RPMI8226 (cell line): ENCODE results near the gene CHEK2.
"Not testable (repeated sequence)": the region's sequence is repeated elsewhere in the genome, so short reads cannot be mapped to it uniquely, and the experiment has no call there.

ENCODE experiments used
- DNase-seq: peaks from one replicate; pipeline ENCODE4 v3.0.0-alpha.2; 2015

The CHEK2 gene

DNA sequence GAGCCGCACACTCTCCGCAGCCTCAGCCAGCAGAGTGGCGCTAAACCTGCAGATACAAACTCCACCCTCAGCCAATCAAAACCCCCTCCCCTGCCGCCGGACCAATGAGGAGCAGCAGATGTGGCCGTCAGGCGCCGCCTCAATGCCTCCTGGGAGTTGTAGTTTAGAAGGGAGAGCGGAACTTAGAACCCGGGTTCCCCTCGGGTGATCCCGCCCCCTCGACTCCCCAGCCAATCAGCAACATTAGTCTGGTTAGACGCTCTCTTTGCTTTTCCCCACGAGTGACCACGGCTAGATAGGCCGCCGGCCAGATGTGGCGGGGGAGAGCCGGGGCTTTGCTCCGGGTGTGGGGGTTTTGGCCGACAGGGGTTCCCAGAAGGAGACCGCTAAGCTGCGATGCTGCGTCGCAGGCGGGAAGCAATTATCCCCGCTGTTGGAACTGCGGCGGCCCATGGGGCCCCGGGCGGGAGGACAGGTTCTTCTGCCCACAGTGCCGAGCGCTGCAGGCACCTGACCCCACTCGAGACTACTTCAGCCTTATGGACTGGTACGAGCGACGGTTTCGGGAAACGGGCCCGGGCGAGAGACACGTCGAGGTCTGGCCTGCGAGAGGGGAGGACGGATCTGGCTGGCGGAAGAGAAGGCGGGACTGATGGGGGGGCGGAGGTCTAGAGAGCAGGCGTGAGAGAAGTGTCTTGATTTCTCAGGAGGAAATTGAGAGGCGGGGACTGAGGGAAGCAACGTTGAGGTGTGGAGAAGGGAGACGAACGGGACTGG lies at the start of gene CHEK2, which contains the start of gene HSCB:
TSS of gene CHEK2 (minus strand) at position 36 of the 777 bp plus-strand sequence. CDS start 7,099 bp downstream, outside the sequence.
TSS of gene HSCB (plus strand) at position 255 of the 777 bp plus-strand sequence. CDS start at position 312, 57 bp downstream.
- DNase-seq, result peak; percentile 98

- DNase-seq, result no peak
Measured at GRCh38 chr22:28791124-28791523, 49.5 kb upstream of the CHEK2 start.

DNA sequence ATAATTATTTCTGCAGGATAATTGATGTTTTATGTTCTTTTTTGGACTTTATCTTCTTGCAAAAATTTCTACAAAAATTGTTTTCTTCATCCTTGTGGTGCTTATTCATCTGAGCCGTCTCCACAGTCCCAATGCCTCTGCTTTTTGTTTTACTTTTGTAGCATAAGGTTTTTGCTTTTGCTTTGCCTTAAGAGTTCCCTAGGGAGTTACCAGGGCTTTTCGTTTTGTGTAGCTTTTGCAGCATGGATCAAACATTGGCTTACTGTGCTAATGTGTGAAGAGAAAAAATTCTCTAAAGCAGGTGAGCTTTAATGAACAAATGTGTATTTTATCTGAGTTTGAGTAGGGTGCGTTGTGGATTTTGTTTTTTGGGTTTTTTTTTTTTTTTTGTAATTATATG lies 47.0 kb upstream of the CHEK2 start:
- no peak for DNase-seq

- no peak for DNase-seq
Measured at GRCh38 chr22:28783786-28784671, 42.4 kb upstream of the CHEK2 start.

DNA sequence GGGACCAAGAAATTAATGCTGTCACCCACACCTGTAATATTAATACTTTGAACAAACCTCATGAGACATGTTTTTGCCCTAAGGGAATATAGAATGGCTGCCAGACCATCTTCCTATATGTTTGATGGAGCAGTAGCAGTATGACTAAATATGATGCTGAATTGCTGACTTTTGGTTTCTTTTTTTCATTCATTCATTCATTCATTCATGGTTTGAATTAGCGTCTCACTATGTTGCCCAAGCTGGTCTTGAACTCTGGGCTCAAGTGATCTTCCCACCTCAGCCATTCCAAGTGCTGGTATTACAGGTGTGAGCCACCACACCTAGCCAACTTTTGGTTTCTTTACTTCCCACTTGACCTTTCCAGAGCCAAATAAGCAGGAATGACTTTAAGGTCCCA lies 38.7 kb upstream of the CHEK2 start:
- no peak for DNase-seq

DNA sequence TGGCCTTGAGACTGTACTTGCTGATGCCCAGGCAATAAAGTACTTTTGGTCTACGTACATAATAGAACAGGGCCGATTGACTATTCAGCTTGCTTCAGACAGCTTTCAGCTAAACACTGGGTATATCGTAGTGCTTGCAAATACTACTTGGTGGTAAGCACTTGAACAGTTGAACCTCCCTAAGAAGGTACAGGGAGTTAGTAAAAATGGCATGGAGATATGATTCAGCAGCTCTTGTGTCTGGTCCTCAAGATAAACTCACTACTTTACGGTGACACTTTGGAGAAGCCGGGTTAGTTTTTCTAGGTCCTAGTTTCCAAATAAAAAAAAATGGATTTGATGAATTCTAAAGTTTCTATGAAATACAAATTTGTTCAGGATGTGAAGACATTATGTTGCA lies 38.2 kb upstream of the CHEK2 start:
- DNase-seq, result no peak

- no peak for DNase-seq
Measured at GRCh38 chr22:28774378-28774777, 32.8 kb upstream of the CHEK2 start.

DNA sequence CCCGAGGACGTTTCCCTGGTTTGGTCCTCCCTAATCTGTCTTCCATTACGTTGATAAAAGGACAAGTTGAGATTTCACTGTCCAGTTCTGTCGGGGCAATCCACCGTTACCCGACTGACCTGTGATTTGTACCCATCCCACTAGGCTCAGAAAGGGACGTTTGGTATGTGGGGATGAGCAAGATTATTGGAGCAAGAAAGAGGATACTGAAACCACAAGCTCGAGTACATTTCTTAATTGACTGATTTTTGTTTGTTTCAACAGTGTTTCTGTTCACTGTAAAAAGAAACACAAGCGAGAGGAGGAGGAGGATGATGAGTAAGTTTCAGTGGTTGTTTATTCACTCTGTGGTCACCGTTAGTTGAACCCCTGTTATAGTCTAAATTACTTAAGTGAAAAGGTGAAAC lies 31.8 kb upstream of the CHEK2 start:
- DNase-seq, result peak; percentile 14

DNA sequence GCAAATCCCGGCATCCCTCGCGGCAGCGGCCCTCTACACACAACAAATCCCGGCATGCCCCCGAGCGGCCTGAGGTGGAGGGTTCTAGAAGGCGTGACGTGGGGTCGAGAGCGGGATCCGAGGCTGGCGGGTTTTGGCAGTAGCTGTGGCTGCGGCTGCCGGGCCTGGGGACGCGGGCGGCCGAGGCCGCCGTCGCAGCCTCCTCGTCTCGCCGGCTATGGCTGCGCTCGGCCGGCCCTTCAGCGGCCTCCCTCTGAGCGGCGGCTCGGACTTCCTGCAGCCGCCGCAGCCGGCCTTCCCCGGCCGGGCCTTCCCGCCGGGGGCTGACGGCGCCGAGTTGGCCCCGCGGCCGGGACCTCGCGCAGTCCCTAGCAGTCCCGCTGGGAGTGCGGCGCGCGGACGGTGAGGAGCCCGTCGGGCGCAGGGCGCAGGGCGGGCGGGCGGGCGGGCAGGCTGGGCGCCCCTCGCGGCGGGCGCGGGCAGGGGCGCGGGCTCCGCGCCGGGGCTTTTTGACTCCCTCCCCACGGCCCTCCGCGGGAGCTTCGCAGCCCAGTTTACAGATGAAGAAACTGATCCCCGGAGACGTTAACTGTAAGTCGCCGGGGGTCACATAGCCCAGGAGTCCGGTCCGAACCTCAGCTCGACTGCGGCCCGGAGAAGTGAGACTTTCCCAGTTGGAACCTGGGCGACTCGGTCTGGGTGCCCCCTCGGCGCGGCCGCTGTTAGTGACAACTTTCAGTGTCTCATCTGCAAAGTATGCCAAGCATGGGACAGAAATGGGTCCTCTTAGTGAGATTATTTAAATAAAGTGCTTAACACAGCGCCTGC lies 31.2 kb upstream of the CHEK2 start, which contains the start of gene CCDC117:
TSS of gene CCDC117 (plus strand) at position 63 of the 828 bp plus-strand sequence. CDS start at position 218, 155 bp downstream.
- DNase-seq, result peak; percentile 96

- DNase-seq, result peak; percentile 47
Measured at GRCh38 chr22:28771195-28771791, 29.7 kb upstream of the CHEK2 start.

DNA sequence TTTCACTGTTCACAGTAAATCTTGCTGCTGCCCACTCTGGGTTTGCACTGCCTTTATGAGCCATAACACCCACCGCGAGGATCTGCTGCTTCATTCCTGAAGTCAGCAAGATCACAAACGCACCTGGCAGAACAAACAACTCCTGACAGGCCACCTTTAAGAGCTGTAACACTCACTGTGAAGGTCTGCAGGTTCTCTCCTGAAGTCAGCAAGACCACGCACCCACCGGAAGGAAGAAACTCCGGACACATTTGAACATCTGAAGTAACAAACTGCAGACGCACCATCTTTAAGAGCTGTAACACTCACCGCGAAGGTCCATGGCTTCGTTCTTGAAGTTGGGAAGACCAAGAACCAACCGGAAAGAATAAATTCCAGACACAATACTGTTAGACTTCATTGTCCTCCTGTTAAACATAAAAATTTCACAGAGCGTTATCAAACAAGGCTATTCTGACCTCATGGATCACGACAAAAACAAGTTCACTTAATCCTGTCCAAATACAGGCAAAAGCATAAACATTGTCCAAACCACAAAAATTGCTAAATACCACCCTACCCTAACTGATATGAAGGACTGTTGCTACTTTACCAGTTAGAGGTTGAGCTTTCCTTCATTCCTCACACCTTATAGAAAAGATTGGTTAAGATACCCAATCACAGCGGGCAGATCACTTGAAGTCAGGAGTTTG lies 27.9 kb upstream of the CHEK2 start:
- DNase-seq, result no peak

- no peak for DNase-seq
Measured at GRCh38 chr22:28768701-28769393, 27.2 kb upstream of the CHEK2 start.

DNA sequence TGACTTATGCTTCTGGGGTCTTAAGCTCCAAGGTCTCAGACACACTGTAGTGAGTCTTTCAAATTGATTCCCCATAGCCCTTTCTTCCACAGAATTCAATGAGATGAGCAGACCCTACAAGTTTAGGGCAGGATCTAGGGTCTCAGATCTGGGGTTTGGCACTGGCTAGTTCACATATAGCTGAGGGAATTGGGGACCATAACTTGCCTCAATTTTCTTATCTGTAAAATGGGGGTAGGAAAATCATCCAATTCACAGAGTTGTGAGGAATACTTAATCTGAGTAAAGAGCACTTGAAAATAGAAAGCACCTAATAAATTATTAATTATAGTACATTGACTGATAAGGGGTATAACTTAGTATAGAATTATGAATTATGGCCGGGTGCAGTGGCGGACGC lies 25.0 kb upstream of the CHEK2 start:
- no peak for DNase-seq

DNA sequence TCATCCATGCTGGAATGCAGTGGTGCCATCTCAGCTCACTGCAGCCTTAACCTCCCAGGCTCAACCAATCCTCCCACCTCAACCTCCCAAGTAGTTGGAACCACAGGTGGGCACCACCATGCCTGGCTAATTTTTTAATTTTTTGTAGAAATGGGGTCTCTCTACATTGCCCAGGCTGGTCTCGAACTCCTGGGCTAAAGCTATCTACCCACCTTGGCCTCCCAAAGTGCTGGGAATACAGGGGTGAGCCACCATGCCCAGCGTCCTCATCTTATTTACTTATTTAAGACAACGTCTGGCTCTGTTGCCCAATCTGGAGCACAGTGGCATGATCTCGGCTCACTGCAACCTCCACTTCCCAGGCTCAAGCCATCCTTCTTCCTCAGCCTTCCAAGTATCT lies 20.4 kb upstream of the CHEK2 start:
- not testable (repeated sequence) for DNase-seq

DNA sequence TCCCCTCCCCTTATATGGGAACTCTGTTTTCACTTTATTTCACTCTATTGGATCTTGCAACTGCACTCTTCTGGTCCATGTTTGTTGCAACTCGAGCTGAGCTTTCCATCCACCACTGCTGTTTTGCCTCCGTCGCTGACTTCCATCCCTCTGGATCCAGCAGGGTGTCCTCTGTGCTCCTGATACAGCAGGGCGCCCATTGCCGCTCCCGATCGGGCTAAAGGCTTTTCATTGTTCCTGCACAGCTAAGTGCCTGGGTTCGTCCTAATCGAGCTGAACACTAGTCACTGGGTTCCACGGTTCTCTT lies 19.8 kb upstream of the CHEK2 start:
- no peak for DNase-seq

- DNase-seq, result peak; percentile 43
Measured at GRCh38 chr22:28759861-28760560, 18.4 kb upstream of the CHEK2 start.

DNA sequence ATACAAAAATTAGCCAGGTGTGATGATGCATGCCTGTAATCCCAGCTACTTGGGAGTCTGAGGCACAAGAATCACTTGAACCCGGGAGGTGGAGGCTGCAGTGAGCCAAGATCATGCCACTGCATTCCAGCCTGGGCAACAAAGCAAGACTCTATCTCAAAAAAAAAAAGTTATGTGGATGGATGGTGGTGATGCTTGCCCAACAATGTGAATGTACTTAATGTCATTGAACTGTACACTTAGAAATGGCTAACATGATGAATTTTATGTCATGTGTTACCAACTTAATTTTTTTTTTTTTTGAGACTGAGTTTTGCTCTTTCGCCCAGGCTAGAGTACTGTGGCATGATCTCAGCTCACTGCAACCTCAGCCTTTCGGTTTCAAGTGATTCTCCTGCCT lies 12.9 kb upstream of the CHEK2 start:
- not testable (repeated sequence) for DNase-seq

- DNase-seq, result no peak
Measured at GRCh38 chr22:28750471-28750881, 8.9 kb upstream of the CHEK2 start.

DNA sequence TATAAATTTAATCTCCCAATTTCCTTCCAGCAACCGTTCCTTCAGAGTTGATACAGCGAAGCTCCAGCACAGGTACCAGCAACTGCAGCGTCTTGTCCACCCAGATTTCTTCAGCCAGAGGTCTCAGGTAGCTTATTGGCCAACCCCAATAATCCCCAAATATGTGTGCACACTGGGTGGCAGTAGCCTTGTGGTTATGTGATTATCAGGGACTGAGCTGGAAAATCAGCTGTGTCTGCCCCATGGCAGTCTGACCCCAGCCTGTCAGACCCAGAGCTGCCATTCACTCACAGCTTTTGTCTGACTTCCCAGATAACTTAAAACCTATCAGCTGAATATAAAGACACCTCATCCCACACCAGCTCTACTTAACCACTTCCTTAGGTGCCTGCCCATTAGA lies 2.2 kb upstream of the CHEK2 start:
- DNase-seq, result no peak

DNA sequence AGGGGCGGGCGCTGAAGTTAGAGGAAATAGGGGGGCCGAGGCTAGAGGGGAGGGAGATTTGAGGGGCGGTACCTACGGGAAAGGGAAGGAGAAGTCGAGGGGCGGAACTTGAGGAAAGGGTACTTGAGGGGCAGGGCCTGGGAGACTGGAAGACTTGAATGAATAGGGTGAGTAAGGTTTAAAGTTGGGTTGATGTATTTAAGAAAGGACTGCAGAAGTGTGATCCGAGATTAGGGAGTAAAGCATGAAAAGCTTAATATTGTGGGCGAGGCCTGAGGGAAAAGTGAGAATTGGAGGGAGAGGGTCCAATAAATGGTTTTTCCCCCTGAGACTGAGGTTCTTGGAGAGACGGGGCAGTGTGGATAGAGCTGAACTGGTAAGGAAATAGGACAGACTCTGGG lies 942 bp upstream of the CHEK2 start:
- DNase-seq, result no peak
